ENCODE data around the gene ITM2A. TPM values are rescaled to one million over a fixed set of nuclear protein-coding genes. Genes with fewer than 3 reads are reported as not detected.

ITM2A gene
- total RNA-seq, 1 experiment from 2014 or later = 29.9 TPM

DNA sequence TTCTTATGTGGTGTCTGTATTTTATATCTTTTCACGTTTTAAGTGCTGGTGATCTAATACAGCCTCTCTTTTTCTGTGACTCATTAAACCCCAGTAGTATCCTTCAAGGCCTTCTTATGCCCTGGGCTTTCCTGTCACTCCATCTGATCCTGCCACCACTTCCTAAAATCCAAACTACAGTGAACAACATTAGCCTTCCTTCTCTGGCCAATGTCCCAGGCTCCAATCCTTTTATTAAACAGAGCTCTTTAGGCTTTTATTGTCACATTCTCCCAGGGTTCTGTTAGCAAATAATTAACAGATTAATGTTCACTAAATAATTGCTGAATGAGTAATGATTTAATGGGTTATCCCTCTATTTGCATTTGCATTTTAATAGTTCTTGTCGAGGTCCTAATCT lies 47.9 kb upstream of the ITM2A start:
- Histone ChIP-seq H3K23me2 (ENCODE audit: insufficient read length, low read depth, low read length, poor library complexity, severe bottlenecking) (no peaks in the 10 kb centered on the region), H2BK15ac (ENCODE audit: low read depth, low read length) (no peak overlapping the region), H2BK120ac (ENCODE audit: low read depth, low read length, poor library complexity, severe bottlenecking) (no peak overlapping the region), H4K5ac (ENCODE audit: insufficient read length, low read depth, low read length) (no peak overlapping the region), H4K91ac (ENCODE audit: insufficient read length, low read depth, low read length) (no peak overlapping the region), H3T11ph (ENCODE audit: low read length) (no peak overlapping the region), H3K4ac (ENCODE audit: low read depth, low read length) (no peak overlapping the region), H2BK12ac (ENCODE audit: insufficient read length, low read depth, low read length) (no peak overlapping the region), H3K79me1 (ENCODE audit: insufficient read depth, low read depth, low read length, poor library complexity, severe bottlenecking) (no peaks in the 10 kb centered on the region), H4K20me1 (ENCODE audit: control insufficient read depth, insufficient read depth, insufficient read length) (no peaks in the 10 kb centered on the region), H2BK5ac (ENCODE audit: insufficient read length, low read length) (no peak overlapping the region), H3K23ac (ENCODE audit: insufficient read length, low read depth, low read length) (no peak overlapping the region), H2AK5ac (ENCODE audit: insufficient read length, low read length) (no peak overlapping the region), H3K27ac (ENCODE audit: insufficient read length, low read depth, low read length) (no peak overlapping the region), H2AFZ (ENCODE audit: low read length) (no peak overlapping the region), H3K4me1 (ENCODE audit: insufficient read depth, low read length) (no peaks in the 10 kb centered on the region), H3K56ac (ENCODE audit: insufficient read length, low read depth, low read length) (no peak overlapping the region), H3K9ac (ENCODE audit: extremely low read depth, insufficient read length, low read length) (no peak overlapping the region), H3K4me2 (ENCODE audit: insufficient read depth, insufficient read length, low read length) (no peak overlapping the region), H3K9me3 (ENCODE audit: control insufficient read depth, low read depth, low read length) (peaks cover 4% of the 10 kb centered on the region), H3K79me2 (ENCODE audit: insufficient read depth, low read length) (no peaks in the 10 kb centered on the region), H3K27me3 (ENCODE audit: insufficient read depth, low read length) (no peaks in the 10 kb centered on the region), H3K18ac (ENCODE audit: insufficient read length, low read depth, low read length) (no peak overlapping the region), H3K14ac (ENCODE audit: insufficient read depth, low read length) (no peak overlapping the region), H2BK20ac (ENCODE audit: low read depth, low read length, poor library complexity, severe bottlenecking) (no peak overlapping the region), H4K8ac (replicated peaks; ENCODE audit: insufficient read length, low read depth, low read length) (no peak overlapping the region)
- no peak overlapping the region; a peak in 1 of 7 replicates for H3K27ac Mint-ChIP-seq
- TF ChIP-seq, protein P1, sequence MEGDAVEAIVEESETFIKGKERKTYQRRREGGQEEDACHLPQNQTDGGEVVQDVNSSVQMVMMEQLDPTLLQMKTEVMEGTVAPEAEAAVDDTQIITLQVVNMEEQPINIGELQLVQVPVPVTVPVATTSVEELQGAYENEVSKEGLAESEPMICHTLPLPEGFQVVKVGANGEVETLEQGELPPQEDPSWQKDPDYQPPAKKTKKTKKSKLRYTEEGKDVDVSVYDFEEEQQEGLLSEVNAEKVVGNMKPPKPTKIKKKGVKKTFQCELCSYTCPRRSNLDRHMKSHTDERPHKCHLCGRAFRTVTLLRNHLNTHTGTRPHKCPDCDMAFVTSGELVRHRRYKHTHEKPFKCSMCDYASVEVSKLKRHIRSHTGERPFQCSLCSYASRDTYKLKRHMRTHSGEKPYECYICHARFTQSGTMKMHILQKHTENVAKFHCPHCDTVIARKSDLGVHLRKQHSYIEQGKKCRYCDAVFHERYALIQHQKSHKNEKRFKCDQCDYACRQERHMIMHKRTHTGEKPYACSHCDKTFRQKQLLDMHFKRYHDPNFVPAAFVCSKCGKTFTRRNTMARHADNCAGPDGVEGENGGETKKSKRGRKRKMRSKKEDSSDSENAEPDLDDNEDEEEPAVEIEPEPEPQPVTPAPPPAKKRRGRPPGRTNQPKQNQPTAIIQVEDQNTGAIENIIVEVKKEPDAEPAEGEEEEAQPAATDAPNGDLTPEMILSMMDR (conservative IDR thresholded peaks at IDR 0.05) = no peak
- no peaks in the 10 kb centered on the region for H3K4me1 Mint-ChIP-seq
- H3K9me3 Mint-ChIP-seq = peaks cover 33 to 39% of the 10 kb centered on the region in 2 experiments
- DNase-seq = no peak
- no peaks in the 10 kb centered on the region for H3K27me3 Mint-ChIP-seq (ENCODE audit: low read depth)
- no peaks in the 10 kb centered on the region for H3K36me3 Mint-ChIP-seq (ENCODE audit: insufficient read depth in 1 of 3, low read depth in 3 of 3)
- no peak overlapping the region for H3K4me3 Mint-ChIP-seq
- no CpG with 5 or more reads among the region's 2 CpGs for WGBS (ENCODE audit: extremely low coverage, insufficient read length, low lambda C conversion rate)

Measured in H9 (cell line).